AG04449 (cell line): ENCODE measurements around the gene ABHD18.
"Not testable (repeated sequence)": the region's sequence is repeated elsewhere in the genome, so short reads cannot be mapped to it uniquely, and the experiment has no call there.

Experiments
- CTCF ChIA-PET: fragments of 350-600 bp; formaldehyde crosslinking; extraction: SDS; loops from one replicate; lab custom pipeline; 2021; ENCODE audit warnings: antibody characterized with exemption; lab: Yijun Ruan, JAX
- POLR2A ChIA-PET: fragments of 400-600, 350-600 bp; formaldehyde crosslinking; extraction: SDS; loops from one replicate; lab custom pipeline; 2020; ENCODE audit warnings: antibody characterized with exemption, inconsistent platforms; lab: Yijun Ruan, JAX
- DNase-seq: peaks from one replicate; pipeline ENCODE4 v3.0.0-alpha.2; 2010; ENCODE audit warnings: low read depth, low spot score
- H3K4me3 ChIP-seq: 2 replicates; pipeline ENCODE4 v1.5.1; 2011; ENCODE audit warnings: low read depth, mild to moderate bottlenecking, control low read depth, low read length
- TF ChIP-seq, protein P1 (sequence below): IDR thresholded peaks from one replicate; pipeline ENCODE4 v1.5.1; 2011; ENCODE audit warnings: mild to moderate bottlenecking, moderate library complexity, low read length, control low read depth, inconsistent platforms; ENCODE audit not compliant: insufficient read depth; ENCODE audit errors: missing control alignments

Gene ABHD18

DNA sequence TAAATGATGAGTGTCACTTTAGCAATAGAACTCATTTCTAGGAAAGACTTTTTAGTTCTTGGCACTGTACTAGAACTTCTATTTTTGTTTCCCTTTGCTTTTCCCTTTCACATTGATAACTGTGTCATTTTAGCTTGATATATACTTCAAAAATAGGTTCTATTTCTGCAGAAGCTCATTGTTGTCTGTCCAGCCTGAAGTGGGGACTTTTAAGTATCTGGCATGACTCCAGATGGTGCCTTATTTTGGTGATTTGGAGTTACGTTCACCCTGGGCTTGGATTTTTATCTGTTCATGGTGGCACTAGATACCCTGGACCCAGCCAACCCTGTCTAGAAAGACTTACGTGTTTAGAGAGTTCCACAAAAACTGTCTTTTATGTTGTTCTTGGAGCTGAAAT lies 3.4 kb downstream of the ABHD18 start:
- ChIA-PET CTCF (no interaction called here), POLR2A (no interaction called here)
- no peak overlapping the region for H3K4me3 ChIP-seq
- no peak for DNase-seq
- TF ChIP-seq, protein P1, sequence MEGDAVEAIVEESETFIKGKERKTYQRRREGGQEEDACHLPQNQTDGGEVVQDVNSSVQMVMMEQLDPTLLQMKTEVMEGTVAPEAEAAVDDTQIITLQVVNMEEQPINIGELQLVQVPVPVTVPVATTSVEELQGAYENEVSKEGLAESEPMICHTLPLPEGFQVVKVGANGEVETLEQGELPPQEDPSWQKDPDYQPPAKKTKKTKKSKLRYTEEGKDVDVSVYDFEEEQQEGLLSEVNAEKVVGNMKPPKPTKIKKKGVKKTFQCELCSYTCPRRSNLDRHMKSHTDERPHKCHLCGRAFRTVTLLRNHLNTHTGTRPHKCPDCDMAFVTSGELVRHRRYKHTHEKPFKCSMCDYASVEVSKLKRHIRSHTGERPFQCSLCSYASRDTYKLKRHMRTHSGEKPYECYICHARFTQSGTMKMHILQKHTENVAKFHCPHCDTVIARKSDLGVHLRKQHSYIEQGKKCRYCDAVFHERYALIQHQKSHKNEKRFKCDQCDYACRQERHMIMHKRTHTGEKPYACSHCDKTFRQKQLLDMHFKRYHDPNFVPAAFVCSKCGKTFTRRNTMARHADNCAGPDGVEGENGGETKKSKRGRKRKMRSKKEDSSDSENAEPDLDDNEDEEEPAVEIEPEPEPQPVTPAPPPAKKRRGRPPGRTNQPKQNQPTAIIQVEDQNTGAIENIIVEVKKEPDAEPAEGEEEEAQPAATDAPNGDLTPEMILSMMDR: no peak

DNA sequence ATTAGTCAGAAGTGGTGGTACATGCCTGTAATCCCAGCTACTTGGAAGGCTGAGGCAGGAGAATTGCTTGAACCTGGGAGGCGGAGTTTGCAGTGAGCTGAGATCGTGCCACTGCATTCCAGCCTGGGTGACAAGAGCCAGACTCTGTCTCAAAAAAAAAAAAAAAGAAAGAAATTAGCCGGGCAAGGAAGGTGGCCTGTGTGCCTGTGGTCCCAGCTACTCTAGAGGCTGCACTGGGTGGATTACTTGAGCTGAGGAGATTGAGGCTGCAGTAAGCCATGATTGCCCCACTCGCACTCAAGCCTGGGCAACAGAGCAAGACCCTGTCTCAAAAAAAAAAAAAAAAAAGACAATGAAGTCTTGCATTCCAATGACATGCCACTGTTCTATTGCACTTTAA lies 5.7 kb downstream of the ABHD18 start:
- POLR2A ChIA-PET, H3K4me3 ChIP-seq, CTCF ChIA-PET, DNase-seq: not testable (repeated sequence)

DNA sequence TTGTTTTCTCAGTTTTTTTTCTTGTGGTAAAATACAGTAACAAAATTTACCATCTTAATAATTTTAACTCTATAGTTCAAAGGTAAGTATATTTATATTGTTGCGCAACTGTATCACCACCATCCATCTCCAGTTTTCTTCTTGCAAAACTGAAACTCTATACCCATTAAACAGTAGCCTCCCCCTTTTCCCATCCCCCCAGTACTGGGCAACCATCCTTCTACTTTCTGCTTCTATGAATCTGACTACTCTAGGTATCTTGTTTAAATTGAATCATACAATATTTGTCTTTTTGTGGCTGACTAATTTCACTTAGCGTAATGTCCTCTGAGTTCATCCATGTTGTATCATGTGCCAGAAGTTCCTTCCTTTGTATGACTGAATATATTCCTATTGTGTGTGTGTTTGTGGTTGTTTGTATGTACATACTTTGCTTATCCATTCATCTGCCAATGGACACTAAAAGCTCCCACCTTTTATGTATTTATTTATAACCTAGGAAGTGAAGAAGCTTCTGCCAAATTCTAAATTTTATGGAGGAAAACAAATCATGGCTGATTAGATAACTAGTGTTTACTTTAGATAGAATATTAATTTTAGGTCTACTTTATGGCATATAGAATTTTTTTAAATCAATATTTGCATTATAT lies 10.0 kb downstream of the ABHD18 start:
- H3K4me3 ChIP-seq: no peak overlapping the region
- TF ChIP-seq, protein P1: no peak
- no peak for DNase-seq
- POLR2A ChIA-PET: no interaction called here
- CTCF ChIA-PET: no interaction called here

DNA sequence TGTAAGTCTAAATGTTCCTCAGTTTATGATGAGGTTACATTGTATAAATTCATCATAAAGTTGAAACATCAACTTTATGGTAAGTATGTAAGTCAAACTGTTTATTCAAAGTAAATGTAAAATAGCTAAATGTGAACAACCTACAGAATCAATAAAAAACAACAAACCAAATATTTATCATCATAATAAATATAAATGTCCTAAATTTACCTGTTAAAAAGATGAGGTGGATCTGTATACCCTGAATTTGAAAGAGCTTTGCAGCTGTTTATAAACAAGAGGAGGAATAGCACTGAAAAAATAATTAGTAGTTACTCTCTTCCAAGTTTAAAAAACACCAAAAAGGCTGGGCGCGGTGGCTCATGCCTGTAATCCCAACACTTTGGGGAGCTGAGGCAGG lies 13.7 kb downstream of the ABHD18 start:
- no peak for DNase-seq
- TF ChIP-seq, protein P1: no peak
- ChIA-PET CTCF (interaction anchor here (1.2 kb wide), 1 partner anchor 13 kb away, joined by 3 read pairs; no protein-coding TSS in a partner anchor), POLR2A (no interaction called here)
- no peak overlapping the region for H3K4me3 ChIP-seq

DNA sequence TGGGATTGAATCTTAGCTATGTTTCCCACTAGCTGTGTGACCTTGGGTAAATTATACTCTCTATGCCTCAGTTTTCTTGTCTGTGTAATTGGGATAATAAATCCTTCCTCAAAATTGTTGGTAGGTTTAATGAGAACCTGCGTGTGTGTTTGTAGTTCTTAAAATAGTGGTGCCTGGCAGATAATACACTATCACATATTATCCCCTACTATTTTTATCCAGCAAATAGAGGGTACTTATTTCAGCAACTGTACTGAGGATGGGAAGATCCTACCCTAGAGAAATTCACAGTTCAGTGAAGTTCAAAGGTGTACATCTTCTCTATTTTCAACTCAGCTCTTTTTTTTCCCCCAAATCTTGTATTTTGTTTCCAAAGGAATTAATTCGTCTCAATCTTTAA lies 17.2 kb downstream of the ABHD18 start:
- TF ChIP-seq, protein P1: no peak
- ChIA-PET CTCF (no interaction called here), POLR2A (no interaction called here)
- H3K4me3 ChIP-seq: no peak overlapping the region
- DNase-seq: no peak

DNA sequence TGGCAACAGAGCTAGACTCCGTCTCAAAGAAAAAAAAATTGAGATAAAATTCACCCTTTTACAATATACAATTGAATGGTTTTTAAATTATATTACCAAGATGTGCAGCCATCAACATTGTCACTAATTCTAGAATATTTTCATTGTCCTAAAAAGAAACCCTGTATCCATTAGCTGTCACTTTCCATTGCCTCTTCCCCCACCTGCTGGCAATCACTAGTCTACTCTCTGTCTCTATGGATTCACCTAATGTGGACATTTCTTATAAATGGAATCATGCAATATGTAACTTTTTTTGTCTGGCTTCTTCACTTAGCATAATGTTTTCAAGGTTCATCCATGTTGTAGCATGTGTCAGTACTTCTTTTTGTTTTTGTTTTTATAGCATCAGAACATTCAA lies 20.8 kb downstream of the ABHD18 start:
- no peak overlapping the region for H3K4me3 ChIP-seq
- ChIA-PET CTCF (no interaction called here), POLR2A (no interaction called here)
- TF ChIP-seq, protein P1: no peak
- no peak for DNase-seq

DNA sequence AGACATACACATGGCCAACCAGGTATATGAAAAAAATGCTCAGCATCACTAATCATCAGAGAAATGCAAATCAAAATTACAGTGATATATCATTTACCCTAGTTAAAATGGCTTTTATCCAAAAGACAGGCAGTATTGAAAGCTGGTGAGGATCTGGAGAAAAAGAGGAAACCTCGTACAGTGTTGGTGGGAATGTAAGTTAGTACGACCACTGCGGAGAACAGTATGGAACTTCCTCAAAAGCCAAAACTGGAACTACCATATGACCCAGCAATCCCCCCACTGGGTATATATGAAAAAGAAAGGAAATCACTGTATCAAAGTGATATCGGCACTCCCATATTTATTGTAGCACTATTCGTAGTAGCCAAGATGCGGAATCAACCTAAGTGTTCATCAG lies 23.4 kb downstream of the ABHD18 start:
- DNase-seq: no peak
- POLR2A ChIA-PET: no interaction called here

More for the DNA sequence above, 23.4 kb downstream of the ABHD18 start:
- CTCF ChIA-PET: no interaction called here
- H3K4me3 ChIP-seq: no peak overlapping the region
- TF ChIP-seq, protein P1: no peak
